Aorta (tissue), 5 donors: Measurements from ENCODE around the gene ACTR5. TPM values are rescaled to one million over a fixed set of nuclear protein-coding genes. Genes with fewer than 3 reads are reported as not detected.
A peak's percentile ranks its signal among the peaks of the same experiment; 100 is the strongest.

Experiments
- ATAC-seq: fragments of 200-7000 bp; cut with Tn5 transposase; one replicate; pipeline ENCODE4 v1.9.1; 2022; ENCODE audit warnings: moderate library complexity; ENCODE audit not compliant: low FRiP score
- DNase-seq, 2 donors: peaks; one replicate each; pipeline ENCODE4 v3.0.0-alpha.2; 2020
- H3K27ac ChIP-seq, 2 donors: one replicate each; pipeline ENCODE4 v1.5.1; 2013; ENCODE audit warnings: low read length in 2 of 2, mild to moderate bottlenecking in 2 of 2, moderate library complexity in 2 of 2, control low read depth in 1 of 2, inconsistent platforms in 1 of 2, low read depth in 1 of 2
- H3K27me3 ChIP-seq, 2 donors: one replicate each; pipeline ENCODE4 v1.6.1; 2013; ENCODE audit warnings: control low read depth in 1 of 2, low read length in 1 of 2, mild to moderate bottlenecking in 1 of 2, moderate library complexity in 1 of 2; ENCODE audit not compliant: insufficient read depth in 2 of 2, control insufficient read depth in 1 of 2
- H3K36me3 ChIP-seq, 2 donors: one replicate each; pipeline ENCODE4 v1.6.1; 2013; ENCODE audit warnings: control low read depth in 1 of 2, low read length in 1 of 2, mild to moderate bottlenecking in 1 of 2; ENCODE audit not compliant: insufficient read depth in 2 of 2, control insufficient read depth in 1 of 2
- H3K4me1 ChIP-seq, 2 donors: one replicate each; pipeline ENCODE4 v1.6.1; 2013; ENCODE audit warnings: low read length in 2 of 2, control low read depth in 1 of 2, mild to moderate bottlenecking in 1 of 2, moderate library complexity in 1 of 2; ENCODE audit not compliant: insufficient read depth in 2 of 2, control insufficient read depth in 1 of 2
- H3K4me3 ChIP-seq, 2 donors: one replicate each; pipeline ENCODE4 v1.5.1; 2013; ENCODE audit warnings: low read length in 2 of 2, control low read depth in 1 of 2, mild to moderate bottlenecking in 1 of 2
- H3K9me3 ChIP-seq: one replicate; pipeline ENCODE4 v1.6.1; 2013; ENCODE audit warnings: mild to moderate bottlenecking, low read length; ENCODE audit not compliant: control insufficient read depth
- WGBS, 2 donors: extraction: QIAGEN DNeasy Blood & Tissue Kit; methylation state at CpG; one replicate each; pipeline ENCODE4 v1.1.7; 2013; 5-methylcytosine and 5-hydroxymethylcytosine counted together
- intact Hi-C, 2 donors: fragments of 100-400 bp; cut with DNase I; formaldehyde crosslinking; loops; one replicate each; pipeline versions ENCODE4 v1.14.2 to v1.15.0; 2022
- polyA plus RNA-seq, 2 donors: library from polyadenylated mRNA; stranded (reverse); fragments of 200-250 nt; gene quantifications; one replicate each; pipeline ENCODE4 v1.2.3, GENCODE V29; 2013
- total RNA-seq, 2 donors: library from RNA; stranded (reverse); fragmentation: NEBNext Ultra II Directional; extraction: Animal tissue kit (Norgen Biotek cat#: 25700); gene quantifications; one replicate each; pipeline ENCODE4 v1.2.1, GENCODE V29; 2021
- donor health status: healthy with polysubstance abuse.
- donor health status: Bipolar disorder and iron deficiency.
- donor health status: DM: no; HTN: no; CAD: no.
- donor health status: DM: no; HTN: no; CAD: no.
- donor health status: DM: yes; HTN: yes; CAD: no.

Gene ACTR5
- total and polyA plus RNA-seq, 4 donors: 3.5 to 10.3 (median 7.1) TPM

DNA sequence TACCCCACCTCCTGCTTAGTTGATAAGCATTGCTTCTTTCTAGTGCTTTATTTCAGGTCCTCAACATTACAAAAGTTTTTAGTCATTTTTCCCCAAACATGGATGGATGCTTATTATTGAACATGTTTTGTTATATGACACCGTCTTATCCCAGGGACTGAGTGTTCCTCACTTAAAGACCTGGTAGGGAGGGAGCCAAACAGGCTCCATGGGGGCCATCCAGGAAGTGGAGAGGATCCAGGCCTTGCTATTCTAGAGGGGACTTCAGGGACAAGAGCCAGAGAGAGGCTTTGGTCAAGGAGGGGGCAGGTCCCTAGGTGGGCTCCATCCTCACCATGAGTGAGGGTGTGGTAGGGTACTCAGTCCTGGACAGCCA lies 16.5 kb upstream of the ACTR5 start:
- no peaks in the 10 kb centered on the region for H3K36me3 ChIP-seq
- no peak for ATAC-seq
- no peaks in the 10 kb centered on the region for H3K9me3 ChIP-seq
- no peak for DNase-seq
- H3K4me3 ChIP-seq: no peak overlapping the region
- intact Hi-C loops: no loop called here
- WGBS, 2 donors: 37 to 48% methylated on average over 1 of the region's 1 CpG
- no peaks in the 10 kb centered on the region for H3K4me1 ChIP-seq
- H3K27me3 ChIP-seq: no peaks in the 10 kb centered on the region
- no peak overlapping the region for H3K27ac ChIP-seq

- ATAC-seq (no peak), DNase-seq (no peak)
- WGBS, 2 donors: 78 to 84% methylated on average over 4 of the region's 4 CpGs
- H3K4me1 ChIP-seq: no peaks in the 10 kb centered on the region
- no peaks in the 10 kb centered on the region for H3K9me3 ChIP-seq
- no peaks in the 10 kb centered on the region for H3K27me3 ChIP-seq
- H3K27ac ChIP-seq: no peak overlapping the region
- no peaks in the 10 kb centered on the region for H3K36me3 ChIP-seq
- intact Hi-C loops: no loop called here
- H3K4me3 ChIP-seq: no peak overlapping the region
Measured at GRCh38 chr20:38732981-38733380, 15.3 kb upstream of the ACTR5 start.

- Histone ChIP-seq H3K4me1 (no peaks in the 10 kb centered on the region), H3K27me3 (no peaks in the 10 kb centered on the region), H3K9me3 (no peaks in the 10 kb centered on the region), H3K4me3 (no peak overlapping the region), H3K27ac (no peak overlapping the region), H3K36me3 (no peaks in the 10 kb centered on the region)
- intact Hi-C loops: no loop called here
- DNase-seq (no peak), ATAC-seq (no peak)
- 37 to 41% methylated on average over 6 of the region's 6 CpGs for WGBS, 2 donors
Measured at GRCh38 chr20:38735172-38735571, 13.1 kb upstream of the ACTR5 start.

- no peak for DNase-seq
- H3K27ac ChIP-seq: no peak overlapping the region
- H3K4me3 ChIP-seq: no peak overlapping the region
- H3K9me3 ChIP-seq: no peaks in the 10 kb centered on the region
- ATAC-seq: no peak
- H3K36me3 ChIP-seq: no peaks in the 10 kb centered on the region
- no peaks in the 10 kb centered on the region for H3K4me1 ChIP-seq
- 76 to 81% methylated on average over 1 of the region's 1 CpG for WGBS, 2 donors
- H3K27me3 ChIP-seq: peaks cover 0 to 3% of the 10 kb centered on the region in 2 donors
- intact Hi-C loops: no loop called here
Measured at GRCh38 chr20:38737887-38738286, 10.4 kb upstream of the ACTR5 start.

GRCh38 chr20:38745757-38746156 lies 2.5 kb upstream of the ACTR5 start:
- H3K36me3 ChIP-seq: no peaks in the 10 kb centered on the region
- no peaks in the 10 kb centered on the region for H3K9me3 ChIP-seq
- no peak overlapping the region for H3K4me3 ChIP-seq
- 91 to 95% methylated on average over 2 of the region's 2 CpGs for WGBS, 2 donors
- DNase-seq: no peak
- peaks cover 0 to 3% of the 10 kb centered on the region in 2 donors for H3K27me3 ChIP-seq
- ATAC-seq: no peak
- intact Hi-C loops: loop anchor here in 1 of 2 donors (5.0 kb wide), 1 partner anchor 98 kb away; no protein-coding TSS in a partner anchor
- no peak overlapping the region for H3K27ac ChIP-seq
- H3K4me1 ChIP-seq: peaks cover 0 to 5% of the 10 kb centered on the region in 2 donors

- Histone ChIP-seq H3K4me3 (peak overlapping the region; percentile 12 to 33), H3K9me3 (no peaks in the 10 kb centered on the region), H3K36me3 (peaks cover 0 to 4% of the 10 kb centered on the region in 2 donors), H3K4me1 (peaks cover 0 to 5% of the 10 kb centered on the region in 2 donors), H3K27me3 (no peaks in the 10 kb centered on the region), H3K27ac (no peak overlapping the region)
- intact Hi-C loops: loop anchor here in 1 of 2 donors (5.0 kb wide), 1 partner anchor 100 kb away; no protein-coding TSS in a partner anchor
- ATAC-seq: no peak
- 11 to 12% methylated on average over 31 to 39 of the region's 39 CpGs for WGBS, 2 donors
- DNase-seq: no peak
Measured at GRCh38 chr20:38747495-38748096, 664 bp upstream of the ACTR5 start.

- Histone ChIP-seq H3K27me3 (no peaks in the 10 kb centered on the region), H3K36me3 (peaks cover 0 to 4% of the 10 kb centered on the region in 2 donors), H3K9me3 (no peaks in the 10 kb centered on the region), H3K4me1 (peaks cover 0 to 5% of the 10 kb centered on the region in 2 donors), H3K4me3 (peak overlapping the region; percentile 54 to 91), H3K27ac (peak overlapping the region; percentile 7 to 31)
- WGBS, 2 donors: 1 to 2% methylated on average over 9 to 10 of the region's 10 CpGs
- intact Hi-C loops: loop anchor here in 1 of 2 donors (5.0 kb wide), 1 partner anchor 102 kb away; no protein-coding TSS in a partner anchor
- ATAC-seq (no peak), DNase-seq (no peak)
Measured at GRCh38 chr20:38748861-38749149, 545 bp downstream of the ACTR5 start.

DNA sequence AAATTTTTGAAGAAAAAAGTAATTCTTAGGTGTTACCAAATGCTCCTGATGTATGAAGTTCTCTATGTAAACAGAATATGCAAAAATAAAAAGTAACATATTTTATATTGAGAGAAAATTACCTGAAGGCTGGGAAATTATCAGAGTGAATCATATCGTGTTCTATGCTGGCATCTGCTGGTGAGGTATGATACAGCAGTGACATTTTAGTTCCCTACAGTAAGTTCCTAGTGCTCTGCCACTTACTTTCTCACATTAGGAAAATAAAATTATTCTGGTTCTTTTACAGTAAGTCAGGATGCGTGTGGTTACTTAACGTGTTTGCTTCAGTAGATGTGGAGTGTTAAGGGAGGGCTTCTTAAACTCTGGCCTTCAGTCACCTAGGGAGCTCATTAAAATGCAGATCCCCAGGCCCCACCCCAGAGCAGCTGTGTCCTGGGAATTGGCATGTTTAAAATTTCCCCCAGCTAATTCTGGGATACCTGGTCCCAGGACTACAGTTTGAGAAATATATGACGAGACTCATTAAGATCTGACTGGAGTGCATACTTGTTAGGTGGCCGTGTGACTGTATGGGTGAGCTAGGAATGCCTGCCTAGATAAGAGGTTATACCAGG lies 3.2 kb downstream of the ACTR5 start:
- no peak for DNase-seq
- no peak for ATAC-seq
- no peak overlapping the region for H3K4me3 ChIP-seq
- 53 to 59% methylated on average over 5 of the region's 5 CpGs for WGBS, 2 donors
- intact Hi-C loops: loop anchor here (10.0 kb wide), 2 partner anchors 107 to 213 kb away; partner anchors contain the start of gene DHX35 (in 1 of the 2)
- no peaks in the 10 kb centered on the region for H3K27me3 ChIP-seq
- H3K27ac ChIP-seq: no peak overlapping the region
- H3K4me1 ChIP-seq: peaks cover 0 to 5% of the 10 kb centered on the region in 2 donors
- H3K36me3 ChIP-seq: peaks cover 4 to 6% of the 10 kb centered on the region in 2 donors
- H3K9me3 ChIP-seq: no peaks in the 10 kb centered on the region

- Histone ChIP-seq H3K4me1 (peaks cover 0 to 5% of the 10 kb centered on the region in 2 donors), H3K27me3 (no peaks in the 10 kb centered on the region), H3K4me3 (no peak overlapping the region), H3K27ac (no peak overlapping the region), H3K9me3 (no peaks in the 10 kb centered on the region), H3K36me3 (peaks cover 4 to 6% of the 10 kb centered on the region in 2 donors)
- no peak for DNase-seq
- WGBS, 2 donors: 89 to 91% methylated on average over 4 of the region's 4 CpGs
- ATAC-seq: no peak
- intact Hi-C loops: loop anchor here (10.0 kb wide), 2 partner anchors 107 to 213 kb away; partner anchors contain the start of gene DHX35 (in 1 of the 2)
Measured at GRCh38 chr20:38752029-38752428, 3.8 kb downstream of the ACTR5 start.
